ENCODE results near the gene CABP1.

DNA sequence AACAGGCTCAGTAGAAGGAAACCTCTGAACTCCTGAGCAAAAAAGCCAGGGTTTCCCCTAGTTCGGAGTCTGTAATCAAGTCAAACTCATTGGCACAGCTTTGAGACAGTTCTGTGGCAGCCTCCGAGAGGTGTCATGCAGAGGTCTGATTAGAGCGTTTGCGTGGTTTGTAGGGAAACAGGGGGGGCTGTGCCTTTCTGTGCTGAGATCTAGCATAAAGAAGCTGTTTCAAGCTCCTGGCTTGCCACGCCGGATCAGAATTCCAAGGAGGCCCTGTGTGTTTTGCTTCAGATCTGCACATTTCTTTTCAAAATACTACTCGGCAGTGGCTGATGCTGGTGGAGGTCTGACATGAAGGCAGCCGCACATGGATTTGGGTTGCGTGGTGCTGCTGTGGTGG is 1.7 kb downstream of the CABP1 start:
- TF ChIP-seq ZNF225 (CRISPR knock-in tag; IDR thresholded peaks at IDR 0.05): no peak
- no peak for TF ChIP-seq CTCF (CRISPR knock-in tag; IDR thresholded peaks at IDR 0.05)
- TF ChIP-seq, protein P1, sequence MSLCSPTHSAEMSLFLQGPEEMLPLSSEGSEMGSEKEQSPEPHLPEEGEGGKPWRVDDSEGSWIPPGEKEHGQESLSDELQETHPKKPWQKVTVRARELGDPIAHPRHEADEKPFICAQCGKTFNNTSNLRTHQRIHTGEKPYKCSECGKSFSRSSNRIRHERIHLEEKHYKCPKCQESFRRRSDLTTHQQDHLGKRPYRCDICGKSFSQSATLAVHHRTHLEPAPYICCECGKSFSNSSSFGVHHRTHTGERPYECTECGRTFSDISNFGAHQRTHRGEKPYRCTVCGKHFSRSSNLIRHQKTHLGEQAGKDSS (CRISPR knock-in tag; IDR thresholded peaks at IDR 0.05; ENCODE audit: borderline replicate concordance, low read depth): no peak
- TF ChIP-seq SSRP1 (CRISPR knock-in tag; IDR thresholded peaks at IDR 0.05): no peak
- no peak for TF ChIP-seq POLR2AphosphoS5 (IDR thresholded peaks at IDR 0.05; ENCODE audit: low read depth, low read length)
- TF ChIP-seq POLR2A (IDR thresholded peaks at IDR 0.05; ENCODE audit: insufficient read depth in 1 of 2, low read depth in 2 of 2, low read length in 2 of 2): no peak
- TF ChIP-seq, protein P2, sequence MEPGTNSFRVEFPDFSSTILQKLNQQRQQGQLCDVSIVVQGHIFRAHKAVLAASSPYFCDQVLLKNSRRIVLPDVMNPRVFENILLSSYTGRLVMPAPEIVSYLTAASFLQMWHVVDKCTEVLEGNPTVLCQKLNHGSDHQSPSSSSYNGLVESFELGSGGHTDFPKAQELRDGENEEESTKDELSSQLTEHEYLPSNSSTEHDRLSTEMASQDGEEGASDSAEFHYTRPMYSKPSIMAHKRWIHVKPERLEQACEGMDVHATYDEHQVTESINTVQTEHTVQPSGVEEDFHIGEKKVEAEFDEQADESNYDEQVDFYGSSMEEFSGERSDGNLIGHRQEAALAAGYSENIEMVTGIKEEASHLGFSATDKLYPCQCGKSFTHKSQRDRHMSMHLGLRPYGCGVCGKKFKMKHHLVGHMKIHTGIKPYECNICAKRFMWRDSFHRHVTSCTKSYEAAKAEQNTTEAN (CRISPR knock-in tag; conservative IDR thresholded peaks at IDR 0.05): no peak
- no peak for TF ChIP-seq TP53 (CRISPR knock-in tag; conservative IDR thresholded peaks at IDR 0.05)
- TF ChIP-seq IKZF1 (IDR thresholded peaks at IDR 0.05): no peak
- TF ChIP-seq PHF20 (CRISPR knock-in tag; IDR thresholded peaks at IDR 0.05): no peak
